HepG2 (cell line): ENCODE measurements around the gene RAC3. TPM values are rescaled to one million over a fixed set of nuclear protein-coding genes. Genes with fewer than 3 reads are reported as not detected.

ENCODE experiments used
- MED13 ChIP-seq: sonication (generic); formaldehyde crosslinking; IDR thresholded peaks from 2 replicates; pipeline ENCODE4 v1.5.0; 2020; ENCODE audit warnings: missing genetic modification reagents
- MEIS1 ChIP-seq: sonication (generic); formaldehyde crosslinking; IDR thresholded peaks from 2 replicates; pipeline ENCODE4 v1.9.0; 2021; ENCODE audit warnings: mild to moderate bottlenecking, missing genetic modification reagents, moderate library complexity, borderline replicate concordance
- ZNF253 ChIP-seq: sonication (generic); formaldehyde crosslinking; IDR thresholded peaks from 2 replicates; pipeline ENCODE4 v1.8.0; 2022; ENCODE audit warnings: mild to moderate bottlenecking, missing genetic modification reagents, borderline replicate concordance
- ZNF335 ChIP-seq: sonication (generic); formaldehyde crosslinking; IDR thresholded peaks from 2 replicates; pipeline ENCODE4 v1.4.0; 2020; ENCODE audit warnings: missing genetic modification reagents
- ZNF556 ChIP-seq: sonication (generic); formaldehyde crosslinking; IDR thresholded peaks from 2 replicates; pipeline ENCODE4 v1.4.0; 2020; ENCODE audit warnings: mild to moderate bottlenecking, missing genetic modification reagents, borderline replicate concordance
- polyA plus RNA-seq, 8 experiments: library from polyadenylated mRNA; depleted of rRNA in 3 of 8; stranded (reverse) in 7 of 8; unstranded in 1 of 8; fragments of >200 nt; fragmentation: Illumina TruSeq in 4 of 8; extraction: Trizol in 4 of 8; gene quantifications; 2 replicates each; pipeline versions ENCODE4 v1.2.1 to v1.2.3, GENCODE V29; 2011 to 2016; ENCODE audit warnings: low read depth in 4 of 8, missing spikeins in 1 of 8, mixed read lengths in 1 of 8; ENCODE audit not compliant: insufficient read depth in 1 of 8
- total RNA-seq, 5 experiments: library from RNA; depleted of rRNA; stranded (reverse); fragments of >200 nt; fragmentation: Illumina TruSeq; extraction: Trizol; gene quantifications; 2 replicates each; pipeline ENCODE4 v1.2.3, GENCODE V29; 2016; ENCODE audit warnings: low read depth in 1 of 5
- TF ChIP-seq, protein P1 (sequence below): sonication (generic); formaldehyde crosslinking; IDR thresholded peaks from 2 replicates; pipeline ENCODE4 v1.4.0; 2020; ENCODE audit warnings: mild to moderate bottlenecking, missing genetic modification reagents

RAC3 gene
- total and polyA plus RNA-seq, 2 of the 13 experiments (the other 11 are each of a cell fraction or from before 2014, with no cell fraction given), result 10.5 to 21.3 TPM

DNA sequence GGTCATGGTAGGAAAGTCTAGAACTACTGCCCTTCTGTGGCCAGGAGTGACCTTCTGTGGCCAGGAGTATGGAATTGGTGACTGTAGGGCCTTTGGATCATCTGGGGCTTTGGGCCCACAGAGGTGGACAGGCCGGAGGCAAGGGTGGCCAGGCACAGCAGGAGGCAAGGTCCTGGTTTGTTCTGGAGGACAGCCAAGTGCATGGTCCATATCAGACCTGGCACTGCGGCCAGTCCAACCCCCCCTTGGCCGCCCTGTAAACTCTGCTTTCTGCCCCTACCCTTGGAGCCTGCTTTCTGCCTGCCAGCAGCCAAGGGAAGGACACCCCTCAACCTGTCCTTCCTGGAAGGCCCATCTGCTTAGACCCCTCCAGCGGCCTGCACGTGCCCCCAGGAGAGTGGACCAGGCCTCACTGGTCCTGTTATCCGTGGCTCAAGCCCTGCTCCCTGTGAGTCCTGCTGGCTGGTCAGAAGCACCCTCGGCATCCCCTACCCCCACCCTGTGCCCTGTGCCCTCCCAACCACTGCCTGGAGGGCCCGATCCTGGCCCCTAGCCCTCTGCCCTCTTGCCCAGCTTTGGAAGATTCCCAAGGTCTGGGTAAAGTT, 8.3 kb downstream of the RAC3 start (continued):
- 0 out of 2 replicates have a peak, but pooled peaks have one; percentile 73 for TF ChIP-seq ZNF556
- no peak for TF ChIP-seq ZNF335 (CRISPR knock-in tag)
- TF ChIP-seq MEIS1 (CRISPR knock-in tag), result 0 out of 2 replicates have a peak, but pooled peaks have one; percentile 29
- no peak for TF ChIP-seq MED13 (CRISPR knock-in tag)
- TF ChIP-seq ZNF253 (CRISPR knock-in tag), result no peak
- TF ChIP-seq, protein P1, sequence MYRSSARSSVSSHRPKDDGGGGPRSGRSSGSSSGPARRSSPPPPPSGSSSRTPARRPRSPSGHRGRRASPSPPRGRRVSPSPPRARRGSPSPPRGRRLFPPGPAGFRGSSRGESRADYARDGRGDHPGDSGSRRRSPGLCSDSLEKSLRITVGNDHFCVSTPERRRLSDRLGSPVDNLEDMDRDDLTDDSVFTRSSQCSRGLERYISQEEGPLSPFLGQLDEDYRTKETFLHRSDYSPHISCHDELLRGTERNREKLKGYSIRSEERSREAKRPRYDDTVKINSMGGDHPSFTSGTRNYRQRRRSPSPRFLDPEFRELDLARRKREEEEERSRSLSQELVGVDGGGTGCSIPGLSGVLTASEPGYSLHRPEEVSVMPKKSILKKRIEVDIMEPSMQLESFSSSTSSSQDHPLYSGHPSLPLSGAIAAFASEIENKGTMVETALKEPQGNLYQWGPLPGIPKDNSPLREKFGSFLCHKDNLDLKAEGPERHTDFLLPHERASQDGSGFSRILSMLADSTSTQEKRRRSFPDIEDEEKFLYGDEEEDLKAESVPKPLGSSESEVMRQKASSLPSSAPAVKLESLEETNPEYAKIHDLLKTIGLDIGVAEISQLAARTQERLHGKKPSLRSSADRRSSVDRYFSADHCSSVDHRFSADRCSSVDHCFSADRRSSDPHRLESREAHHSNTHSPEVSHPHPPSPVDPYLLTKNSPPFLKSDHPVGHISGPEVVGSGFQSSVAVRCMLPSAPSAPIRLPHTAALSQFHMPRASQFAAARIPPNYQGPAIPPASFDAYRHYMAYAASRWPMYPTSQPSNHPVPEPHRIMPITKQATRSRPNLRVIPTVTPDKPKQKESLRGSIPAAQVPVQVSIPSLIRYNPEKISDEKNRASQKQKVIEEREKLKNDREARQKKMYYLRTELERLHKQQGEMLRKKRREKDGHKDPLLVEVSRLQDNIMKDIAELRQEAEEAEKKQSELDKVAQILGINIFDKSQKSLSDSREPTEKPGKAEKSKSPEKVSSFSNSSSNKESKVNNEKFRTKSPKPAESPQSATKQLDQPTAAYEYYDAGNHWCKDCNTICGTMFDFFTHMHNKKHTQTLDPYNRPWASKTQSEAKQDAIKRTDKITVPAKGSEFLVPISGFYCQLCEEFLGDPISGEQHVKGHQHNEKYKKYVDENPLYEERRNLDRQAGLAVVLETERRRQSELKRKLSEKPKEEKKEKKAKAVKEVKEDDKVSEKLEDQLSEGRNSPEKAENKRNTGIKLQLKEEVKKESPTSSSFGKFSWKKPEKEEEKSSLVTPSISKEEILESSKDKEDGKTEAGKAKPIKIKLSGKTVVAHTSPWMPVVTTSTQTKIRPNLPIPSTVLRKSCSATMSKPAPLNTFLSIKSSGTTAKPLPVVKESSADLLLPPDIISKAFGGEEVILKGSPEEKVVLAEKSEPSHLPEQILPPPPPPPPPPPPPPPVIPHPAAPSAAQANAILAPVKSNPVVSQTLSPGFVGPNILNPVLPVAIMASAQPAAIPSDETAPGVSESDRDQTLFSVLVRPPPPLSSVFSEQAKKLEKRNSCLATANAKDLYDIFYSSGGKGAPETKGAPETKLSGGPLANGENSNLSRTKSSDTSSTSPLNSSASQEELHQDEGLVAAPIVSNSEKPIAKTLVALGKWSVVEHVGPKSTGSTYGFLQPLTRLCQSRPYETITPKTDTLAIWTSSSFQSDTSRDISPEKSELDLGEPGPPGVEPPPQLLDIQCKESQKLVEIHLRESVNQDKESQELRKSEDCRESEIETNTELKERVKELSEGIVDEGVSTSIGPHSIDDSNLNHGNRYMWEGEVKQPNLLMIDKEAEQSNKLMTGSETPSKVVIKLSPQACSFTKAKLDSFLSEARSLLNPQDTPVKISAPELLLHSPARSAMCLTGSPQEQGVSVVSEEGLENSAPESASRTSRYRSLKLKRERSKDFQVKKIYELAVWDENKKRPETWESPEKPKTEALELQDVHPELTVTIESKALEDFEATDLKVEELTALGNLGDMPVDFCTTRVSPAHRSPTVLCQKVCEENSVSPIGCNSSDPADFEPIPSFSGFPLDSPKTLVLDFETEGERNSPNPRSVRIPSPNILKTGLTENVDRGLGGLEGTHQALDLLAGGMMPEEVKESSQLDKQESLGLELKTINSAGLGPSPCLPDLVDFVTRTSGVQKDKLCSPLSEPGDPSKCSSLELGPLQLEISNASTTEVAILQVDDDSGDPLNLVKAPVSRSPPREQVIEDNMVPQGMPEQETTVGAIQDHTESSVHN, result 0 out of 2 replicates have a peak, but pooled peaks have one; percentile 12
